ENCODE measurements around the gene SEMA4B.
"Not testable (repeated sequence)": the region's sequence is repeated elsewhere in the genome, so short reads cannot be mapped to it uniquely, and the experiment has no call there.

The SEMA4B gene

GRCh38 chr15:90230071-90230494 is 29.0 kb downstream of the SEMA4B start:
- no peak for DNase-seq

GRCh38 chr15:90230610-90231009 is 29.5 kb downstream of the SEMA4B start:
- DNase-seq = no peak

GRCh38 chr15:90231028-90232017 is 30.2 kb downstream of the SEMA4B start:
- no peak for DNase-seq

GRCh38 chr15:90232196-90232595 is 31.1 kb downstream of the SEMA4B start:
- no peak for DNase-seq

GRCh38 chr15:90232941-90233386 is 31.8 kb downstream of the SEMA4B start:
- no peak for DNase-seq

- peak; percentile 97 for DNase-seq
These were observed 32.4 kb downstream of the SEMA4B start, which contains the start of gene CIB1 for GRCh38 chr15:90233387-90234095. Gene CIB1 (minus strand): TSS chr15:90233941. CDS start chr15:90233885, 56 bp downstream.

GRCh38 chr15:90234096-90234988 is 33.2 kb downstream of the SEMA4B start, which contains the start of gene GDPGP1:
Gene GDPGP1 (plus strand): TSS chr15:90234209. CDS start chr15:90240909, 6,700 bp downstream.
- DNase-seq = no peak

GRCh38 chr15:90239371-90239770 is 38.2 kb downstream of the SEMA4B start:
- DNase-seq = peak; percentile 22

- no peak for DNase-seq
These were observed 39.7 kb downstream of the SEMA4B start for GRCh38 chr15:90240856-90241255.

GRCh38 chr15:90241343-90242192 is 40.4 kb downstream of the SEMA4B start:
- DNase-seq = no peak

GRCh38 chr15:90243943-90244639 is 43.0 kb downstream of the SEMA4B start:
- DNase-seq = no peak

- DNase-seq = peak; percentile 35
These were observed 47.7 kb downstream of the SEMA4B start for GRCh38 chr15:90248789-90249202.

GRCh38 chr15:90249203-90249863 is 48.2 kb downstream of the SEMA4B start, which contains the start of gene TTLL13:
Gene TTLL13 (plus strand): TSS chr15:90249556. CDS start chr15:90250631, 1,075 bp downstream.
- DNase-seq = peak; percentile 95

- DNase-seq = no peak
These were observed 56.6 kb downstream of the SEMA4B start for GRCh38 chr15:90257776-90258175.

GRCh38 chr15:90259524-90259923 is 58.4 kb downstream of the SEMA4B start:
- DNase-seq = no peak

GRCh38 chr15:90260731-90261130 is 59.6 kb downstream of the SEMA4B start:
- DNase-seq = not testable (repeated sequence)

GRCh38 chr15:90261811-90262210 is 60.7 kb downstream of the SEMA4B start:
- no peak for DNase-seq

GRCh38 chr15:90262426-90262825 is 61.3 kb downstream of the SEMA4B start:
- DNase-seq = no peak

- DNase-seq = peak; percentile 40
These were observed 63.5 kb downstream of the SEMA4B start for GRCh38 chr15:90264671-90265070.

Measured in NCI-H82 (cell line).